HCT116 (cell line): ENCODE measurements around the gene KRAS. TPM values are rescaled to one million over a fixed set of nuclear protein-coding genes. Genes with fewer than 3 reads are reported as not detected.

Experiments used
- ATAC-seq: fragments of 200-7000 bp; cut with Tn5 transposase; 2 replicates; pipeline ENCODE4 v1.9.1; 2020; ENCODE audit warnings: mild to moderate bottlenecking, moderate library complexity
- BruUV-seq: library from RNA; stranded (reverse); fragments of 400-500 nt; replicated peaks from 2 replicates; lab custom pipeline; 2021; lab: Mats Ljungman, UMichigan
- CTCF ChIA-PET: fragments of 300-600 bp; sonication (Branson Sonifier 250); formaldehyde crosslinking; loops from one replicate; lab custom pipeline; 2021; ENCODE audit warnings: antibody characterized with exemption; lab: Charles Lee
- POLR2A ChIA-PET: fragments of 300-600, 350-600 bp; sonication (Branson Sonifier 250); formaldehyde crosslinking; loops from one replicate; lab custom pipeline; 2021; ENCODE audit warnings: antibody characterized with exemption; lab: Charles Lee
- RAD21 ChIA-PET, 2 experiments: fragments of 300-600 bp; sonication (Branson Sonifier 250); formaldehyde crosslinking; loops; one replicate each; lab custom pipeline; 2023; ENCODE audit warnings: low total read pairs in 2 of 2; ENCODE audit not compliant: uncharacterized antibody in 2 of 2, unreplicated experiment in 2 of 2, low non-redundant PET in 1 of 2; lab: Charles Lee
- DNase-seq: peaks from one replicate; pipeline ENCODE4 v3.0.0-alpha.2; 2010; ENCODE audit warnings: low read depth, low spot score
- H2AFZ ChIP-seq: fragments of 200-600 bp; shearing (Covaris generic), sonication (generic); 2 replicates; pipeline ENCODE4 v1.6.1; 2017; ENCODE audit warnings: low read depth, mixed run types, mixed read lengths, antibody characterized with exemption, low read length; ENCODE audit not compliant: poor library complexity, severe bottlenecking
- H3K27ac ChIP-seq: 2 replicates; pipeline ENCODE4 v1.5.1; 2012; ENCODE audit warnings: low read depth, low read length
- H3K27me3 ChIP-seq: fragments of 200-600 bp; sonication (generic); 2 replicates; pipeline ENCODE4 v1.6.1; 2016; ENCODE audit warnings: mixed run types, low read length, mixed read lengths; ENCODE audit not compliant: insufficient read depth
- H3K36me3 ChIP-seq, 2 experiments: fragments of 200-500 bp in 1 of 2; fragments of 200-600 bp in 1 of 2; sonication (Bioruptor generic) in 1 of 2; sonication (generic) in 1 of 2; 2 replicates each; pipeline versions ENCODE4 v1.5.1 to v1.6.1; 2014 to 2016; ENCODE audit warnings: low read length in 2 of 2, inconsistent platforms in 1 of 2, mixed read lengths in 1 of 2, mixed run types in 1 of 2; ENCODE audit not compliant: insufficient read depth in 2 of 2, control insufficient read depth in 1 of 2
- H3K4me1 ChIP-seq, 2 experiments: fragments of 200-600 bp in 1 of 2; sonication (generic) in 1 of 2; 2 replicates each; pipeline versions ENCODE4 v1.5.1 to v1.6.1; 2012 to 2017; ENCODE audit warnings: low read length in 2 of 2, inconsistent platforms in 1 of 2, mild to moderate bottlenecking in 1 of 2, mixed read lengths in 1 of 2, mixed run types in 1 of 2, moderate library complexity in 1 of 2; ENCODE audit not compliant: insufficient read depth in 2 of 2, control insufficient read depth in 1 of 2
- H3K4me2 ChIP-seq: fragments of 200-600 bp; sonication (generic); 2 replicates; pipeline ENCODE4 v1.6.1; 2017; ENCODE audit warnings: mixed run types, low read length, mixed read lengths
- H3K4me3 ChIP-seq, 2 experiments: fragments of 200-600 bp in 1 of 2; sonication (generic) in 1 of 2; replicated peaks in 1 of 2; 2 replicates each; pipeline ENCODE4 v1.5.1; 2011 to 2016; ENCODE audit warnings: low read length in 2 of 2, control low read depth in 1 of 2, low read depth in 1 of 2, mild to moderate bottlenecking in 1 of 2, mixed read lengths in 1 of 2, mixed run types in 1 of 2
- H3K79me2 ChIP-seq: fragments of 200-600 bp; sonication (generic); 2 replicates; pipeline ENCODE4 v1.6.1; 2017; ENCODE audit warnings: mild to moderate bottlenecking, mixed run types, low read length, moderate library complexity, mixed read lengths; ENCODE audit not compliant: insufficient read depth
- H3K9ac ChIP-seq: fragments of 200-600 bp; sonication (generic); 2 replicates; pipeline ENCODE4 v1.6.1; 2016; ENCODE audit warnings: low read length, mixed read lengths
- H3K9me2 ChIP-seq: fragments of 200-600 bp; sonication (generic), shearing (Covaris generic); 2 replicates; pipeline ENCODE4 v1.6.1; 2017; ENCODE audit warnings: mixed run types, mild to moderate bottlenecking, moderate library complexity; ENCODE audit not compliant: insufficient read depth
- H3K9me3 ChIP-seq, 2 experiments: fragments of 200-500 bp in 1 of 2; fragments of 200-600 bp in 1 of 2; sonication (Bioruptor generic) in 1 of 2; sonication (generic) in 1 of 2; 2 replicates each; pipeline ENCODE4 v1.6.1; 2014 to 2017; ENCODE audit warnings: low read length in 2 of 2, mixed read lengths in 2 of 2, inconsistent platforms in 1 of 2, low read depth in 1 of 2, mild to moderate bottlenecking in 1 of 2, mixed run types in 1 of 2, moderate library complexity in 1 of 2; ENCODE audit not compliant: control insufficient read depth in 1 of 2, insufficient read depth in 1 of 2
- H4K20me1 ChIP-seq: fragments of 200-600 bp; sonication (generic), shearing (Covaris generic); 2 replicates; pipeline ENCODE4 v1.6.1; 2017; ENCODE audit warnings: mixed run types, mild to moderate bottlenecking, moderate library complexity; ENCODE audit not compliant: insufficient read depth
- ATF3 ChIP-seq: IDR thresholded peaks from 2 replicates; pipeline ENCODE4 v1.6.1; 2012
- CBX3 ChIP-seq: IDR thresholded peaks from 2 replicates; pipeline ENCODE4 v1.6.1; 2012; ENCODE audit warnings: low read depth
- ELF1 ChIP-seq: IDR thresholded peaks from 2 replicates; pipeline ENCODE4 v1.6.1; 2012; ENCODE audit warnings: low read depth, borderline replicate concordance
- EZH2 ChIP-seq: fragments of 200-600 bp; sonication (generic); IDR thresholded peaks from 2 replicates; pipeline ENCODE4 v1.6.1; 2017; ENCODE audit warnings: antibody characterized with exemption, mixed run types
- EZH2phosphoT487 ChIP-seq: fragments of 200-600 bp; IDR thresholded peaks from 2 replicates; pipeline ENCODE4 v1.6.1; 2018; ENCODE audit warnings: antibody characterized with exemption, borderline replicate concordance
- FOSL1 ChIP-seq: IDR thresholded peaks from 2 replicates; pipeline ENCODE4 v1.6.1; 2012; ENCODE audit warnings: low read depth
- MAX ChIP-seq: IDR thresholded peaks from 2 replicates; pipeline ENCODE4 v1.6.1; 2012
- POLR2A ChIP-seq: IDR thresholded peaks from 2 replicates; pipeline ENCODE4 v1.7.0; 2011; ENCODE audit warnings: borderline replicate concordance; ENCODE audit not compliant: insufficient read depth, insufficient read length; ENCODE audit errors: extremely low read depth
- POLR2AphosphoS5 ChIP-seq: IDR thresholded peaks from 2 replicates; pipeline ENCODE4 v1.6.1; 2011; ENCODE audit warnings: mild to moderate bottlenecking, low read depth, low read length, moderate library complexity
- RAD21 ChIP-seq: IDR thresholded peaks from 2 replicates; pipeline ENCODE4 v1.6.1; 2012; ENCODE audit warnings: low read depth, mild to moderate bottlenecking
- SIN3A ChIP-seq: IDR thresholded peaks from 2 replicates; pipeline ENCODE4 v1.6.1; 2012; ENCODE audit warnings: low read depth
- TCF7L2 ChIP-seq: IDR thresholded peaks from 2 replicates; pipeline ENCODE4 v1.7.0; 2011; ENCODE audit warnings: borderline replicate concordance, inconsistent platforms; ENCODE audit not compliant: insufficient read depth, insufficient read length; ENCODE audit errors: extremely low read depth
- YY1 ChIP-seq: IDR thresholded peaks from 2 replicates; pipeline ENCODE4 v1.6.1; 2011; ENCODE audit warnings: low read length, low read depth, moderate library complexity, mild to moderate bottlenecking; ENCODE audit not compliant: insufficient replicate concordance; ENCODE audit errors: extremely low read depth
- ZBTB33 ChIP-seq: IDR thresholded peaks from 2 replicates; pipeline ENCODE4 v1.6.1; 2011; ENCODE audit warnings: mild to moderate bottlenecking, low read length, moderate library complexity; ENCODE audit not compliant: insufficient replicate concordance; ENCODE audit errors: extremely low read depth
- ZFX ChIP-seq: fragments of 450-650 bp; IDR thresholded peaks from 2 replicates; pipeline ENCODE4 v1.6.1; 2017
- ZNF274 ChIP-seq: fragments of 200-500 bp; sonication (Bioruptor generic); IDR thresholded peaks from 2 replicates; pipeline ENCODE4 v1.6.1; 2014; ENCODE audit warnings: mild to moderate bottlenecking, low read depth, low read length, inconsistent platforms
- intact Hi-C: fragments of 100-400 bp; cut with micrococcal nuclease; formaldehyde crosslinking; loops from 2 replicates; pipeline ENCODE4 v1.10.0; 2022
- total RNA-seq: library from RNA; stranded (reverse); gene quantifications from one replicate; pipeline ENCODE4 v1.2.1, GENCODE V29; 2021; ENCODE audit not compliant: unreplicated experiment

Gene KRAS
- total RNA-seq, 1 experiment from 2014 or later = 37.5 TPM

- Histone ChIP-seq H3K79me2 (no peaks in the 10 kb centered on the region), H3K4me3 (no peak overlapping the region), H3K27ac (no peak overlapping the region), H2AFZ (no peak overlapping the region), H3K27me3 (no peaks in the 10 kb centered on the region), H3K9me2 (no peaks in the 10 kb centered on the region), H3K36me3 (peaks cover 3 to 18% of the 10 kb centered on the region in 2 experiments; a peak in 3 of 4 replicates), H3K9me3 (no peaks in the 10 kb centered on the region), H4K20me1 (no peaks in the 10 kb centered on the region), H3K4me2 (no peak overlapping the region), H3K4me1 (no peaks in the 10 kb centered on the region), H3K9ac (no peak overlapping the region)
- no TSS peak for BruUV-seq
- POLR2A ChIA-PET = interaction anchor here (0.6 kb wide), 1 partner anchor 176 kb away, joined by 3 read pairs; no protein-coding TSS in a partner anchor
- no peak for DNase-seq
- TF ChIP-seq ZFX (no peak), ZBTB33 (no peak), EZH2 (no peak), YY1 (no peak), EZH2phosphoT487 (no peak), POLR2AphosphoS5 (no peak), ZNF274 (no peak), POLR2A (no peak), TCF7L2 (no peak), ATF3 (no peak), FOSL1 (no peak), CBX3 (no peak), RAD21 (no peak), ELF1 (no peak), SIN3A (no peak), MAX (no peak)
- intact Hi-C loops = no loop called here
- ATAC-seq = no peak
- CTCF ChIA-PET = interaction anchor here (1.0 kb wide), 1 partner anchor 180 kb away, joined by 3 read pairs; no protein-coding TSS in a partner anchor
- RAD21 ChIA-PET = no interaction called here
Measured at GRCh38 chr12:25207411-25207810, 43.3 kb downstream of the KRAS start.
